ENCODE data around the gene HNRNPLL. TPM values are rescaled to one million over a fixed set of nuclear protein-coding genes. Genes with fewer than 3 reads are reported as not detected.

Gene HNRNPLL
- total RNA-seq, 1 experiment from 2014 or later: 57.7 TPM

- POLR2A ChIA-PET: interaction anchor here (2.1 kb wide), 1 partner anchor 194 kb away, joined by 7 read pairs; the partner anchor contains the start of gene SRSF7
- CTCF ChIA-PET: interaction anchor here (0.5 to 2.0 kb wide), 6 partner anchors 8 to 665 kb away, joined by 3 to 12 read pairs (median 4); no protein-coding TSS in a partner anchor
- H3K36me3 Mint-ChIP-seq (ENCODE audit: insufficient read depth, unreplicated experiment): peaks cover 30% of the 10 kb centered on the region
- H3K4me3 Mint-ChIP-seq (ENCODE audit: unreplicated experiment): no peak overlapping the region
- no peaks in the 10 kb centered on the region for H3K9me3 Mint-ChIP-seq (ENCODE audit: unreplicated experiment)
- no peak for DNase-seq (ENCODE audit: unreplicated experiment)
- H3K27ac Mint-ChIP-seq (ENCODE audit: low read depth, unreplicated experiment): no peak overlapping the region
- no peaks in the 10 kb centered on the region for H3K27me3 Mint-ChIP-seq (ENCODE audit: insufficient read depth, unreplicated experiment)
- BruUV-seq (replicated peaks): no TSS peak
- intact Hi-C loops (cut with micrococcal nuclease): no loop called here
- no peaks in the 10 kb centered on the region for H3K4me1 Mint-ChIP-seq (ENCODE audit: insufficient read depth, unreplicated experiment)
- no peak for TF ChIP-seq CTCF (IDR thresholded peaks at IDR 0.05; ENCODE audit: unreplicated experiment)
Measured at GRCh38 chr2:38557217-38557616, 45.5 kb downstream of the HNRNPLL start.

GRCh38 chr2:38556006-38556801, 46.5 kb downstream of the HNRNPLL start:
- BruUV-seq (replicated peaks): no TSS peak
- Mint-ChIP-seq H3K36me3 (ENCODE audit: insufficient read depth, unreplicated experiment) (peaks cover 21% of the 10 kb centered on the region), H3K9me3 (ENCODE audit: unreplicated experiment) (no peaks in the 10 kb centered on the region), H3K27me3 (ENCODE audit: insufficient read depth, unreplicated experiment) (no peaks in the 10 kb centered on the region), H3K4me1 (ENCODE audit: insufficient read depth, unreplicated experiment) (no peaks in the 10 kb centered on the region), H3K4me3 (ENCODE audit: unreplicated experiment) (no peak overlapping the region), H3K27ac (ENCODE audit: low read depth, unreplicated experiment) (no peak overlapping the region)
- no peak for TF ChIP-seq CTCF (IDR thresholded peaks at IDR 0.05; ENCODE audit: unreplicated experiment)
- intact Hi-C loops (cut with micrococcal nuclease): no loop called here
- POLR2A ChIA-PET: interaction anchor here (0.5 to 2.1 kb wide), 5 partner anchors 12 to 210 kb away, joined by 3 to 7 read pairs (median 3); partner anchors contain the start of gene SRSF7
- CTCF ChIA-PET: interaction anchor here (0.6 to 1.9 kb wide), 12 partner anchors 8 to 241 kb away, joined by 3 to 6 read pairs (median 4); no protein-coding TSS in a partner anchor
- no peak for DNase-seq (ENCODE audit: unreplicated experiment)

- peak; percentile 28 for TF ChIP-seq CTCF (IDR thresholded peaks at IDR 0.05; ENCODE audit: unreplicated experiment)
- no peaks in the 10 kb centered on the region for H3K4me1 Mint-ChIP-seq (ENCODE audit: insufficient read depth, unreplicated experiment)
- no peak overlapping the region for H3K27ac Mint-ChIP-seq (ENCODE audit: low read depth, unreplicated experiment)
- no peaks in the 10 kb centered on the region for H3K9me3 Mint-ChIP-seq (ENCODE audit: unreplicated experiment)
- H3K27me3 Mint-ChIP-seq (ENCODE audit: insufficient read depth, unreplicated experiment): no peaks in the 10 kb centered on the region
- H3K36me3 Mint-ChIP-seq (ENCODE audit: insufficient read depth, unreplicated experiment): peaks cover 22% of the 10 kb centered on the region
- ChIA-PET CTCF (interaction anchor here (0.7 to 1.9 kb wide), 11 partner anchors 8 to 240 kb away, joined by 3 to 10 read pairs (median 4); no protein-coding TSS in a partner anchor), POLR2A (no interaction called here)
- no peak overlapping the region for H3K4me3 Mint-ChIP-seq (ENCODE audit: unreplicated experiment)
- no TSS peak for BruUV-seq (replicated peaks)
- intact Hi-C loops (cut with micrococcal nuclease): no loop called here
- peak; percentile 30 for DNase-seq (ENCODE audit: unreplicated experiment)
Measured at GRCh38 chr2:38554973-38555595, 47.6 kb downstream of the HNRNPLL start.

GRCh38 chr2:38553554-38553953, 49.2 kb downstream of the HNRNPLL start:
- no peak for TF ChIP-seq CTCF (IDR thresholded peaks at IDR 0.05; ENCODE audit: unreplicated experiment)
- H3K27me3 Mint-ChIP-seq (ENCODE audit: insufficient read depth, unreplicated experiment): no peaks in the 10 kb centered on the region
- H3K4me1 Mint-ChIP-seq (ENCODE audit: insufficient read depth, unreplicated experiment): no peaks in the 10 kb centered on the region
- H3K36me3 Mint-ChIP-seq (ENCODE audit: insufficient read depth, unreplicated experiment): peaks cover 11% of the 10 kb centered on the region
- intact Hi-C loops (cut with micrococcal nuclease): no loop called here
- no peaks in the 10 kb centered on the region for H3K9me3 Mint-ChIP-seq (ENCODE audit: unreplicated experiment)
- H3K27ac Mint-ChIP-seq (ENCODE audit: low read depth, unreplicated experiment): no peak overlapping the region
- DNase-seq (ENCODE audit: unreplicated experiment): no peak
- H3K4me3 Mint-ChIP-seq (ENCODE audit: unreplicated experiment): no peak overlapping the region
- BruUV-seq (replicated peaks): no TSS peak
- CTCF ChIA-PET: interaction anchor here (0.6 to 1.9 kb wide), 4 partner anchors 18 to 648 kb away, joined by 3 to 10 read pairs (median 4); no protein-coding TSS in a partner anchor
- POLR2A ChIA-PET: interaction anchor here (0.6 to 0.8 kb wide), 2 partner anchors 197 to 264 kb away, joined by 3 read pairs; no protein-coding TSS in a partner anchor

Measured in MCF 10A (cell line).